Endothelial cell of hepatic sinusoid (primary cell): ENCODE measurements around the gene EIF5A.

Experiments
- in situ Hi-C: cut with HindIII; loops from 2 replicates; pipeline ENCODE4 v1.10.0; 2017; ENCODE audit warnings: low sequenced_read_pairs

The EIF5A gene

GRCh38 chr17:7284911-7285310 lies 22.5 kb upstream of the EIF5A start:
- in situ Hi-C loops, result no loop called here

GRCh38 chr17:7285679-7286078 lies 21.7 kb upstream of the EIF5A start:
- in situ Hi-C loops, result no loop called here

- in situ Hi-C loops, result no loop called here
Observed at GRCh38 chr17:7289256-7290032, 18.0 kb upstream of the EIF5A start.

- in situ Hi-C loops, result no loop called here
Observed at GRCh38 chr17:7290166-7290565, 17.3 kb upstream of the EIF5A start.

- in situ Hi-C loops, result no loop called here
Observed at GRCh38 chr17:7290685-7291084, 16.7 kb upstream of the EIF5A start.

- in situ Hi-C loops, result no loop called here
Observed at GRCh38 chr17:7292194-7292593, 15.2 kb upstream of the EIF5A start.

- in situ Hi-C loops, result no loop called here
Observed at GRCh38 chr17:7292729-7293128, 14.7 kb upstream of the EIF5A start.

GRCh38 chr17:7293159-7293558 lies 14.3 kb upstream of the EIF5A start:
- in situ Hi-C loops, result no loop called here

GRCh38 chr17:7293816-7294613 lies 13.4 kb upstream of the EIF5A start:
- in situ Hi-C loops, result no loop called here

GRCh38 chr17:7294614-7295153 lies 12.7 kb upstream of the EIF5A start, which contains the start of gene YBX2:
TSS of gene YBX2 (minus strand) at chr17:7294639. CDS start at chr17:7294500, 139 bp downstream.
- in situ Hi-C loops, result no loop called here

GRCh38 chr17:7295230-7296180 lies 11.9 kb upstream of the EIF5A start:
- in situ Hi-C loops, result no loop called here

- in situ Hi-C loops, result no loop called here
Observed at GRCh38 chr17:7296189-7296861, 11.1 kb upstream of the EIF5A start.

GRCh38 chr17:7304179-7304578 lies 3.2 kb upstream of the EIF5A start:
- in situ Hi-C loops, result loop anchor here (5.0 kb wide), 1 partner anchor 77 kb away; no protein-coding TSS in a partner anchor

GRCh38 chr17:7307686-7308624 lies 527 bp downstream of the EIF5A start:
- in situ Hi-C loops, result no loop called here

GRCh38 chr17:7308625-7309433 lies 1.4 kb downstream of the EIF5A start:
- in situ Hi-C loops, result no loop called here

- in situ Hi-C loops, result no loop called here
Observed at GRCh38 chr17:7309628-7310027, 2.2 kb downstream of the EIF5A start.

- in situ Hi-C loops, result no loop called here
Observed at GRCh38 chr17:7311110-7311705, 3.8 kb downstream of the EIF5A start.
